ENCODE data around the gene BTBD9.

DNA sequence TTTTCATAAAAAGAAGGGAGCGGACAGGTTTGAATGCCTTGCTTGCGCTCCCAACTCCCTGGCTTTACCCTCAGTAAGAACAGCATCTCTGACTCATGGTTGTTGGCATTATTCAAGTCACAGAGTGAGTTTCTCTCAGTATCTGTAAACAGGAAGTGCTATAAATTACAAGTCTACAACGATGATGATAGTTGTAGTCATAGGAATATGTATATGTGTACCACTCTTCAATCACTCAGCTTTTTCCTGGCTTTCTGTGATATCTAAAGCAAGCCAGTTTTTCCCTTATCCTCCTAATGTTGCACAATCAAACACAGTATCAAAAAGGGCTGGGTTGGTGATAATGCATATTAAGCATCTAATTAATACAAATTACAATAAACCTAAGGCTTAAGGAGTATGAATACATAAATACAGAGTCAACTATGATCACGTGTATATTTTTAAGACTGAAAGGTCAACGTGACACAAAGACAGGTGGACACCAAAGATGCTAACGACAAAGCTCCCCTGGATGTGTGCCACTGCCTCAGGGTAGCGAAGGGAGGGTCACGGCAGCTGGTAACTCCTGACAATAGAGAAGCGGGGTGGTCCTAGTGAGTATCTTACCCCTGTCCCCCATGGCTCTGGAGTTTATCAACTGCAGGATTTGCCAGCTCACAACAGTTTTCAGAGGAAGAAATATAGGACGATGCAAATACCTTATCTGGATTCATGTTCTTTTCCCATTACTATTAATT, 202.8 kb downstream of the BTBD9 start:
- TF ChIP-seq CTCF (IDR thresholded peaks at IDR 0.05; ENCODE audit: borderline replicate concordance, extremely low read depth, low read length, poor library complexity, severe bottlenecking), result no peak
- no peak for TF ChIP-seq EZH2 (IDR thresholded peaks at IDR 0.05; ENCODE audit: borderline replicate concordance, low read depth, low read length, severe bottlenecking)

Measured in DND-41 (cell line).